ENCODE data around the gene PIPOX. TPM values are rescaled to one million over a fixed set of nuclear protein-coding genes. Genes with fewer than 3 reads are reported as not detected.

PIPOX gene
- total and polyA plus RNA-seq, 2 donors (not counting 3 experiments of a cell fraction or from before 2014, with no cell fraction given): 0.62 to 2.5 TPM

DNA sequence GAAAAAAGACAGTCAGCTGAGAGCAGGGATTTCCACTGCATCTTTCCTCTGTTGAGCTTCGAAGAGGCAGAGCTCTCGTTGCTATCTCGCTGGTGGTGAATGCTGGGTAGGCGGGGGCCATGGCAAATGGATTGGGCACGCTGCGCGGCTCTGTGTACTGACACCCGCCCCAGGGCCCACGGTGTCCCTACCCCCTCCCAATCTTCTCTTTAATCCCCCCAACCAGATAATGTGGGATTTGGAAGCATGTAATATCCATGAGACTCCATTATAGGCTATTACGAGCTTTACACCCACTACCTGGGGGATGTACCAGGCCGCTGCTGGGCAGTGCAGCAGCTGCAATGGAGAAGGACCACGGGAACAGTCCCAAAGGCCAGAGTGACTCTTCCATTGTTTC is 8.3 kb downstream of the PIPOX start:
- H3K27me3 ChIP-seq (ENCODE audit: control insufficient read depth in 2 of 2, insufficient read depth in 2 of 2, low read length in 2 of 2): peaks cover 16 to 18% of the 10 kb centered on the region in 2 experiments
- no peaks in the 10 kb centered on the region for H3K9me1 ChIP-seq (replicated peaks; ENCODE audit: control insufficient read depth, extremely low read depth, insufficient read depth, low read length)
- BruUV-seq (replicated peaks): no TSS peak
- no peak for FAIRE-seq
- H2AFZ ChIP-seq (ENCODE audit: low read depth, low read length): no peak overlapping the region
- H3K79me2 ChIP-seq (ENCODE audit: control insufficient read depth, insufficient read depth, low read length): no peaks in the 10 kb centered on the region
- no peaks in the 10 kb centered on the region for H3K9me3 ChIP-seq (replicated peaks; ENCODE audit: control insufficient read depth, insufficient read depth, low read length)
- intact Hi-C loops (cut with micrococcal nuclease) (loop anchor here (5.0 kb wide), 1 partner anchor 84 kb away; no protein-coding TSS in a partner anchor), dilution Hi-C loops (cut with MboI; ENCODE audit: extremely low pct_ligation_motif_present, low sequenced_read_pairs) (no loop called here)
- H3K4me1 ChIP-seq (ENCODE audit: control insufficient read depth, extremely low read depth, insufficient read depth, low read length): no peaks in the 10 kb centered on the region
- H3K4me2 ChIP-seq (ENCODE audit: insufficient read depth, low read length): no peak overlapping the region
- POLR2A ChIA-PET: no interaction called here
- no peak overlapping the region for H3K4me3 ChIP-seq (replicated peaks in 1 of 3; ENCODE audit: insufficient read depth in 1 of 3, low read depth in 1 of 3, low read length in 3 of 3)
- DNase-seq (ENCODE audit: low read depth, low spot score): no peak
- no peak overlapping the region for H3K9ac ChIP-seq (replicated peaks; ENCODE audit: extremely low read depth, insufficient read depth, low read length)
- no peak for TF ChIP-seq FOS (IDR thresholded peaks at IDR 0.05; ENCODE audit: borderline replicate concordance, insufficient read depth, low read length)
- TF ChIP-seq, protein P1, sequence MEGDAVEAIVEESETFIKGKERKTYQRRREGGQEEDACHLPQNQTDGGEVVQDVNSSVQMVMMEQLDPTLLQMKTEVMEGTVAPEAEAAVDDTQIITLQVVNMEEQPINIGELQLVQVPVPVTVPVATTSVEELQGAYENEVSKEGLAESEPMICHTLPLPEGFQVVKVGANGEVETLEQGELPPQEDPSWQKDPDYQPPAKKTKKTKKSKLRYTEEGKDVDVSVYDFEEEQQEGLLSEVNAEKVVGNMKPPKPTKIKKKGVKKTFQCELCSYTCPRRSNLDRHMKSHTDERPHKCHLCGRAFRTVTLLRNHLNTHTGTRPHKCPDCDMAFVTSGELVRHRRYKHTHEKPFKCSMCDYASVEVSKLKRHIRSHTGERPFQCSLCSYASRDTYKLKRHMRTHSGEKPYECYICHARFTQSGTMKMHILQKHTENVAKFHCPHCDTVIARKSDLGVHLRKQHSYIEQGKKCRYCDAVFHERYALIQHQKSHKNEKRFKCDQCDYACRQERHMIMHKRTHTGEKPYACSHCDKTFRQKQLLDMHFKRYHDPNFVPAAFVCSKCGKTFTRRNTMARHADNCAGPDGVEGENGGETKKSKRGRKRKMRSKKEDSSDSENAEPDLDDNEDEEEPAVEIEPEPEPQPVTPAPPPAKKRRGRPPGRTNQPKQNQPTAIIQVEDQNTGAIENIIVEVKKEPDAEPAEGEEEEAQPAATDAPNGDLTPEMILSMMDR (IDR thresholded peaks at IDR 0.05; ENCODE audit: extremely low read depth in 1 of 2, insufficient read depth in 1 of 2, low read depth in 1 of 2, low read length in 2 of 2): no peak
- no peak for TF ChIP-seq MYC (IDR thresholded peaks at IDR 0.05; ENCODE audit: low read depth, low read length)
- TF ChIP-seq JUN (IDR thresholded peaks at IDR 0.05; ENCODE audit: borderline replicate concordance, insufficient read depth, insufficient read length, low read depth): no peak
- TF ChIP-seq, protein P2, sequence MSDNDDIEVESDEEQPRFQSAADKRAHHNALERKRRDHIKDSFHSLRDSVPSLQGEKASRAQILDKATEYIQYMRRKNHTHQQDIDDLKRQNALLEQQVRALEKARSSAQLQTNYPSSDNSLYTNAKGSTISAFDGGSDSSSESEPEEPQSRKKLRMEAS (IDR thresholded peaks at IDR 0.05; ENCODE audit: insufficient read depth, insufficient read length): no peak
- no peak for TF ChIP-seq POLR2A (IDR thresholded peaks at IDR 0.05; ENCODE audit: low read depth, low read length)
- TF ChIP-seq EZH2 (IDR thresholded peaks at IDR 0.05; ENCODE audit: borderline replicate concordance, low read depth, low read length, severe bottlenecking): no peak
- TF ChIP-seq POLR2AphosphoS5 (IDR thresholded peaks at IDR 0.05; ENCODE audit: insufficient read depth, low read depth, low read length): no peak
- TF ChIP-seq GATA2 (IDR thresholded peaks at IDR 0.05; ENCODE audit: insufficient read depth, insufficient read length, low read depth, low read length): no peak
- no peaks in the 10 kb centered on the region for H4K20me1 ChIP-seq (replicated peaks; ENCODE audit: control insufficient read depth, extremely low read depth, insufficient read depth, low read length)
- H3K36me3 ChIP-seq (ENCODE audit: control insufficient read depth in 2 of 2, extremely low read depth in 1 of 2, insufficient read depth in 2 of 2, low read length in 2 of 2): no peaks in the 10 kb centered on the region
- CTCF ChIA-PET: interaction anchor here (1.0 to 1.4 kb wide), 3 partner anchors 17 to 86 kb away, joined by 3 to 5 read pairs (median 3); no protein-coding TSS in a partner anchor
- H3K27ac ChIP-seq (ENCODE audit: insufficient read depth, low read depth, low read length): no peak overlapping the region
